GM23338 (cell line): ENCODE data around the gene LEMD1. TPM values are rescaled to one million over a fixed set of nuclear protein-coding genes. Genes with fewer than 3 reads are reported as not detected.

Source experiments
- ATAC-seq: fragments of 200-7000 bp; cut with Tn5 transposase; 3 replicates; pipeline ENCODE4 v1.9.1; 2020
- DNase-seq: peaks from one replicate; pipeline ENCODE4 v3.0.0-alpha.2; 2015; ENCODE audit warnings: low spot score
- H2AFZ ChIP-seq: fragments of 200-600 bp; sonication (generic); 2 replicates; pipeline ENCODE4 v1.8.0; 2016; ENCODE audit warnings: antibody characterized with exemption, mild to moderate bottlenecking, moderate library complexity
- H3F3A ChIP-seq: fragments of 200-600 bp; sonication (generic); replicated peaks from 2 replicates; pipeline ENCODE4 v1.8.0; 2017; ENCODE audit warnings: antibody characterized with exemption, mixed run types, low read depth
- H3K27ac ChIP-seq: fragments of 200-600 bp; sonication (generic); 2 replicates; pipeline ENCODE4 v1.6.1; 2016; ENCODE audit warnings: low read depth
- H3K27me3 ChIP-seq: fragments of 200-600 bp; sonication (generic); 2 replicates; pipeline ENCODE4 v1.8.0; 2016; ENCODE audit warnings: mild to moderate bottlenecking, mixed run types, moderate library complexity; ENCODE audit not compliant: insufficient read depth
- H3K36me3 ChIP-seq: fragments of 200-600 bp; sonication (generic); 2 replicates; pipeline ENCODE4 v1.8.0; 2016; ENCODE audit warnings: mild to moderate bottlenecking; ENCODE audit not compliant: insufficient read depth
- H3K4me1 ChIP-seq: fragments of 200-600 bp; sonication (generic); 2 replicates; pipeline ENCODE4 v1.8.0; 2016; ENCODE audit warnings: mild to moderate bottlenecking, moderate library complexity; ENCODE audit not compliant: insufficient read depth
- H3K4me2 ChIP-seq: fragments of 200-600 bp; sonication (generic); 2 replicates; pipeline ENCODE4 v1.7.1; 2017; ENCODE audit warnings: mixed run types
- H3K4me3 ChIP-seq: fragments of 200-600 bp; sonication (generic); 2 replicates; pipeline ENCODE4 v1.6.1; 2016; ENCODE audit warnings: mixed run types
- H3K79me2 ChIP-seq: fragments of 200-600 bp; sonication (generic); replicated peaks from 2 replicates; pipeline ENCODE4 v1.8.0; 2017; ENCODE audit warnings: mild to moderate bottlenecking; ENCODE audit not compliant: insufficient read depth
- H3K9me2 ChIP-seq: fragments of 200-600 bp; sonication (generic); 2 replicates; pipeline ENCODE4 v1.8.0; 2017; ENCODE audit not compliant: insufficient read depth
- H4K20me1 ChIP-seq: fragments of 200-600 bp; sonication (generic); replicated peaks from 2 replicates; pipeline ENCODE4 v1.8.0; 2017; ENCODE audit warnings: mild to moderate bottlenecking; ENCODE audit not compliant: insufficient read depth
- H3K27ac Mint-ChIP-seq: 2 replicates; pipeline ENCODE4 v1.8.0; 2020; ENCODE audit warnings: inconsistent platforms, mild to moderate bottlenecking, moderate library complexity, mixed read lengths
- H3K27me3 Mint-ChIP-seq: 3 replicates; pipeline ENCODE4 v1.8.0; 2022; ENCODE audit warnings: low read depth, mild to moderate bottlenecking, moderate library complexity, mixed read lengths, inconsistent platforms; ENCODE audit not compliant: insufficient read depth, poor library complexity
- H3K36me3 Mint-ChIP-seq: 3 replicates; pipeline ENCODE4 v1.8.0; 2021; ENCODE audit warnings: low read depth, mild to moderate bottlenecking, inconsistent platforms, moderate library complexity, mixed read lengths
- H3K4me1 Mint-ChIP-seq: 3 replicates; pipeline ENCODE4 v1.8.0; 2020; ENCODE audit warnings: mild to moderate bottlenecking, inconsistent platforms, mixed read lengths
- H3K4me3 Mint-ChIP-seq: 3 replicates; pipeline ENCODE4 v1.8.0; 2021; ENCODE audit warnings: moderate library complexity, mild to moderate bottlenecking, inconsistent platforms, mixed read lengths
- H3K9me3 Mint-ChIP-seq: 3 replicates; pipeline ENCODE4 v1.8.0; 2020; ENCODE audit warnings: moderate library complexity, mild to moderate bottlenecking, inconsistent platforms, mixed read lengths
- CREB1 ChIP-seq: fragments of 250-450 bp; sonication (Bioruptor Pico); IDR thresholded peaks from 2 replicates; pipeline ENCODE4 v1.5.0; 2020; ENCODE audit warnings: low read depth, mild to moderate bottlenecking, moderate library complexity
- EZH2 ChIP-seq: fragments of 200-600 bp; sonication (generic); IDR thresholded peaks from one replicate; pipeline ENCODE4 v1.8.0; 2017; ENCODE audit warnings: antibody characterized with exemption, mild to moderate bottlenecking, low read depth; ENCODE audit not compliant: unreplicated experiment
- EZH2phosphoT487 ChIP-seq: fragments of 200-600 bp; sonication (generic); IDR thresholded peaks from one replicate; pipeline ENCODE4 v1.8.1; 2018; ENCODE audit warnings: antibody characterized with exemption; ENCODE audit not compliant: unreplicated experiment
- JUNB ChIP-seq: IDR thresholded peaks from one replicate; pipeline ENCODE4 v1.6.1; 2016; ENCODE audit warnings: antibody characterized with exemption; ENCODE audit not compliant: unreplicated experiment
- NANOG ChIP-seq: IDR thresholded peaks from 2 replicates; pipeline ENCODE4 v1.6.1; 2016; ENCODE audit warnings: antibody characterized with exemption, borderline replicate concordance
- POLR2AphosphoS5 ChIP-seq: IDR thresholded peaks from 2 replicates; pipeline ENCODE4 v1.6.1; 2016; ENCODE audit warnings: antibody characterized with exemption, low read depth
- STAT1 ChIP-seq: IDR thresholded peaks from one replicate; pipeline ENCODE4 v1.6.1; 2016; ENCODE audit warnings: antibody characterized with exemption; ENCODE audit not compliant: unreplicated experiment
- ZNF114 ChIP-seq: fragments of 250-450 bp; sonication (Bioruptor Pico); IDR thresholded peaks from 2 replicates; pipeline ENCODE4 v1.5.0; 2020; ENCODE audit warnings: mild to moderate bottlenecking, moderate library complexity
- ZNF331 ChIP-seq: fragments of 250-450 bp; sonication (Bioruptor Pico); IDR thresholded peaks from 2 replicates; pipeline ENCODE4 v1.5.0; 2020; ENCODE audit warnings: low read depth, mild to moderate bottlenecking, moderate library complexity
- polyA plus RNA-seq: library from polyadenylated mRNA; unstranded; fragments of >200 nt; fragmentation: Nextera tagmentation; extraction: Ambion mirVana; gene quantifications from 2 replicates; pipeline ENCODE4 v1.2.1, GENCODE V29; 2016
- total RNA-seq: library from RNA; depleted of rRNA; stranded (reverse); fragments of >200 nt; shearing (Covaris generic); gene quantifications from 2 replicates; pipeline ENCODE4 v1.2.3, GENCODE V29; 2014
- TF ChIP-seq, protein P1 (sequence below): IDR thresholded peaks from one replicate; pipeline ENCODE4 v1.6.1; 2018; ENCODE audit warnings: antibody characterized with exemption; ENCODE audit not compliant: unreplicated experiment
- TF ChIP-seq, protein P2 (sequence below): IDR thresholded peaks from 2 replicates; pipeline ENCODE4 v1.6.1; 2016; ENCODE audit warnings: antibody characterized with exemption
- TF ChIP-seq, protein P3 (sequence below): fragments of 250-450 bp; sonication (Bioruptor Pico); IDR thresholded peaks from 2 replicates; pipeline ENCODE4 v1.5.0; 2020; ENCODE audit warnings: mild to moderate bottlenecking, moderate library complexity
- TF ChIP-seq, protein P4 (sequence below), 2 experiments: fragments of 200-600 bp in 1 of 2; sonication (generic) in 1 of 2; conservative IDR thresholded peaks; 2 replicates each; pipeline versions ENCODE4 v1.5.1 to v1.6.1; 2016 to 2017; ENCODE audit warnings: antibody characterized with exemption in 2 of 2, low read depth in 2 of 2, mild to moderate bottlenecking in 2 of 2, moderate library complexity in 1 of 2

The LEMD1 gene
- total and polyA plus RNA-seq, 2 experiments from 2014 or later = 4.7 to 10.7 TPM

DNA sequence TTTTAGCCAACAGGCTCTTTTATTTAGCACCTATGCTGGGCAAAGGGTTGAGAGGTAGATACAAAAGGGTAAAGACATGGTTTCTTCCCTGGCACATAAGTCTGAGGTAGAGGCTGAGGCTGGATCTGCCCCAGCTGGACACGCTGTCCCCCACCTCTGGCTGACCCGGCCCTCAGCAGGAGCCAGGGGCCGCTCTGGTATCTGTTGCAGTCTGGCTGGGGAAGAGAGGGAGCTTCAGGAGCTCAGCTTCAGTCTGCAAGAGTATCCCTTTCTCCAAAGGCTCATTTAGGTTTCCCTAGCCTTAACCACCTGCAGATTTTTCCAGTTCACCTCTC lies 19.8 kb upstream of the LEMD1 start:
- DNase-seq (no peak), ATAC-seq (no peak)
- no peaks in the 10 kb centered on the region; the same call in 1 of the 2 replicates for H3K79me2 ChIP-seq
- Mint-ChIP-seq H3K4me1 (peaks cover 88% of the 10 kb centered on the region), H3K27me3 (peaks cover 56% of the 10 kb centered on the region), H3K27ac (peak overlapping the region; percentile 92), H3K36me3 (peaks cover 16% of the 10 kb centered on the region), H3K9me3 (no peaks in the 10 kb centered on the region), H3K4me3 (peak overlapping the region; percentile 6; the same call in 1 of the 3 replicates)
- H3K4me1 ChIP-seq = peaks cover 76% of the 10 kb centered on the region
- H3K27me3 ChIP-seq = 0 out of 2 replicates have a peak, but pooled peaks cover 4% of the 10 kb centered on the region
- peak overlapping the region; percentile 20 for H3K4me3 ChIP-seq
- TF ChIP-seq, protein P1, sequence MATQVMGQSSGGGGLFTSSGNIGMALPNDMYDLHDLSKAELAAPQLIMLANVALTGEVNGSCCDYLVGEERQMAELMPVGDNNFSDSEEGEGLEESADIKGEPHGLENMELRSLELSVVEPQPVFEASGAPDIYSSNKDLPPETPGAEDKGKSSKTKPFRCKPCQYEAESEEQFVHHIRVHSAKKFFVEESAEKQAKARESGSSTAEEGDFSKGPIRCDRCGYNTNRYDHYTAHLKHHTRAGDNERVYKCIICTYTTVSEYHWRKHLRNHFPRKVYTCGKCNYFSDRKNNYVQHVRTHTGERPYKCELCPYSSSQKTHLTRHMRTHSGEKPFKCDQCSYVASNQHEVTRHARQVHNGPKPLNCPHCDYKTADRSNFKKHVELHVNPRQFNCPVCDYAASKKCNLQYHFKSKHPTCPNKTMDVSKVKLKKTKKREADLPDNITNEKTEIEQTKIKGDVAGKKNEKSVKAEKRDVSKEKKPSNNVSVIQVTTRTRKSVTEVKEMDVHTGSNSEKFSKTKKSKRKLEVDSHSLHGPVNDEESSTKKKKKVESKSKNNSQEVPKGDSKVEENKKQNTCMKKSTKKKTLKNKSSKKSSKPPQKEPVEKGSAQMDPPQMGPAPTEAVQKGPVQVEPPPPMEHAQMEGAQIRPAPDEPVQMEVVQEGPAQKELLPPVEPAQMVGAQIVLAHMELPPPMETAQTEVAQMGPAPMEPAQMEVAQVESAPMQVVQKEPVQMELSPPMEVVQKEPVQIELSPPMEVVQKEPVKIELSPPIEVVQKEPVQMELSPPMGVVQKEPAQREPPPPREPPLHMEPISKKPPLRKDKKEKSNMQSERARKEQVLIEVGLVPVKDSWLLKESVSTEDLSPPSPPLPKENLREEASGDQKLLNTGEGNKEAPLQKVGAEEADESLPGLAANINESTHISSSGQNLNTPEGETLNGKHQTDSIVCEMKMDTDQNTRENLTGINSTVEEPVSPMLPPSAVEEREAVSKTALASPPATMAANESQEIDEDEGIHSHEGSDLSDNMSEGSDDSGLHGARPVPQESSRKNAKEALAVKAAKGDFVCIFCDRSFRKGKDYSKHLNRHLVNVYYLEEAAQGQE = no peak
- TF ChIP-seq NANOG (no peak), JUNB (no peak), POLR2AphosphoS5 (no peak), CREB1 (CRISPR knock-in tag) (no peak), ZNF114 (no peak), EZH2 (no peak), EZH2phosphoT487 (no peak), STAT1 (no peak), ZNF331 (CRISPR knock-in tag) (no peak)
- TF ChIP-seq, protein P2, sequence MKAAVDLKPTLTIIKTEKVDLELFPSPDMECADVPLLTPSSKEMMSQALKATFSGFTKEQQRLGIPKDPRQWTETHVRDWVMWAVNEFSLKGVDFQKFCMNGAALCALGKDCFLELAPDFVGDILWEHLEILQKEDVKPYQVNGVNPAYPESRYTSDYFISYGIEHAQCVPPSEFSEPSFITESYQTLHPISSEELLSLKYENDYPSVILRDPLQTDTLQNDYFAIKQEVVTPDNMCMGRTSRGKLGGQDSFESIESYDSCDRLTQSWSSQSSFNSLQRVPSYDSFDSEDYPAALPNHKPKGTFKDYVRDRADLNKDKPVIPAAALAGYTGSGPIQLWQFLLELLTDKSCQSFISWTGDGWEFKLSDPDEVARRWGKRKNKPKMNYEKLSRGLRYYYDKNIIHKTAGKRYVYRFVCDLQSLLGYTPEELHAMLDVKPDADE = no peak
- TF ChIP-seq, protein P3, sequence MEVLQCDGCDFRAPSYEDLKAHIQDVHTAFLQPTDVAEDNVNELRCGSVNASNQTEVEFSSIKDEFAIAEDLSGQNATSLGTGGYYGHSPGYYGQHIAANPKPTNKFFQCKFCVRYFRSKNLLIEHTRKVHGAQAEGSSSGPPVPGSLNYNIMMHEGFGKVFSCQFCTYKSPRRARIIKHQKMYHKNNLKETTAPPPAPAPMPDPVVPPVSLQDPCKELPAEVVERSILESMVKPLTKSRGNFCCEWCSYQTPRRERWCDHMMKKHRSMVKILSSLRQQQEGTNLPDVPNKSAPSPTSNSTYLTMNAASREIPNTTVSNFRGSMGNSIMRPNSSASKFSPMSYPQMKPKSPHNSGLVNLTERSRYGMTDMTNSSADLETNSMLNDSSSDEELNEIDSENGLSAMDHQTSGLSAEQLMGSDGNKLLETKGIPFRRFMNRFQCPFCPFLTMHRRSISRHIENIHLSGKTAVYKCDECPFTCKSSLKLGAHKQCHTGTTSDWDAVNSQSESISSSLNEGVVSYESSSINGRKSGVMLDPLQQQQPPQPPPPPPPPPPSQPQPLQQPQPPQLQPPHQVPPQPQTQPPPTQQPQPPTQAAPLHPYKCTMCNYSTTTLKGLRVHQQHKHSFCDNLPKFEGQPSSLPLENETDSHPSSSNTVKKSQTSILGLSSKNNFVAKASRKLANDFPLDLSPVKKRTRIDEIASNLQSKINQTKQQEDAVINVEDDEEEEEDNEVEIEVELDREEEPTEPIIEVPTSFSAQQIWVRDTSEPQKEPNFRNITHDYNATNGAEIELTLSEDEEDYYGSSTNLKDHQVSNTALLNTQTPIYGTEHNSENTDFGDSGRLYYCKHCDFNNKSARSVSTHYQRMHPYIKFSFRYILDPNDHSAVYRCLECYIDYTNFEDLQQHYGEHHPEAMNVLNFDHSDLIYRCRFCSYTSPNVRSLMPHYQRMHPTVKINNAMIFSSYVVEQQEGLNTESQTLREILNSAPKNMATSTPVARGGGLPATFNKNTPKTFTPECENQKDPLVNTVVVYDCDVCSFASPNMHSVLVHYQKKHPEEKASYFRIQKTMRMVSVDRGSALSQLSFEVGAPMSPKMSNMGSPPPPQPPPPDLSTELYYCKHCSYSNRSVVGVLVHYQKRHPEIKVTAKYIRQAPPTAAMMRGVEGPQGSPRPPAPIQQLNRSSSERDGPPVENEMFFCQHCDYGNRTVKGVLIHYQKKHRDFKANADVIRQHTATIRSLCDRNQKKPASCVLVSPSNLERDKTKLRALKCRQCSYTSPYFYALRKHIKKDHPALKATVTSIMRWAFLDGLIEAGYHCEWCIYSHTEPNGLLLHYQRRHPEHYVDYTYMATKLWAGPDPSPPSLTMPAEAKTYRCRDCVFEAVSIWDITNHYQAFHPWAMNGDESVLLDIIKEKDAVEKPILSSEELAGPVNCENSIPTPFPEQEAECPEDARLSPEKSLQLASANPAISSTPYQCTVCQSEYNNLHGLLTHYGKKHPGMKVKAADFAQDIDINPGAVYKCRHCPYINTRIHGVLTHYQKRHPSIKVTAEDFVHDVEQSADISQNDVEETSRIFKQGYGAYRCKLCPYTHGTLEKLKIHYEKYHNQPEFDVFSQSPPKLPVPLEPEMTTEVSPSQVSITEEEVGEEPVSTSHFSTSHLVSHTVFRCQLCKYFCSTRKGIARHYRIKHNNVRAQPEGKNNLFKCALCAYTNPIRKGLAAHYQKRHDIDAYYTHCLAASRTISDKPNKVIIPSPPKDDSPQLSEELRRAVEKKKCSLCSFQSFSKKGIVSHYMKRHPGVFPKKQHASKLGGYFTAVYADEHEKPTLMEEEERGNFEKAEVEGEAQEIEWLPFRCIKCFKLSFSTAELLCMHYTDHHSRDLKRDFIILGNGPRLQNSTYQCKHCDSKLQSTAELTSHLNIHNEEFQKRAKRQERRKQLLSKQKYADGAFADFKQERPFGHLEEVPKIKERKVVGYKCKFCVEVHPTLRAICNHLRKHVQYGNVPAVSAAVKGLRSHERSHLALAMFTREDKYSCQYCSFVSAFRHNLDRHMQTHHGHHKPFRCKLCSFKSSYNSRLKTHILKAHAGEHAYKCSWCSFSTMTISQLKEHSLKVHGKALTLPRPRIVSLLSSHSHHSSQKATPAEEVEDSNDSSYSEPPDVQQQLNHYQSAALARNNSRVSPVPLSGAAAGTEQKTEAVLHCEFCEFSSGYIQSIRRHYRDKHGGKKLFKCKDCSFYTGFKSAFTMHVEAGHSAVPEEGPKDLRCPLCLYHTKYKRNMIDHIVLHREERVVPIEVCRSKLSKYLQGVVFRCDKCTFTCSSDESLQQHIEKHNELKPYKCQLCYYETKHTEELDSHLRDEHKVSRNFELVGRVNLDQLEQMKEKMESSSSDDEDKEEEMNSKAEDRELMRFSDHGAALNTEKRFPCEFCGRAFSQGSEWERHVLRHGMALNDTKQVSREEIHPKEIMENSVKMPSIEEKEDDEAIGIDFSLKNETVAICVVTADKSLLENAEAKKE (CRISPR knock-in tag) = no peak
- TF ChIP-seq, protein P4, sequence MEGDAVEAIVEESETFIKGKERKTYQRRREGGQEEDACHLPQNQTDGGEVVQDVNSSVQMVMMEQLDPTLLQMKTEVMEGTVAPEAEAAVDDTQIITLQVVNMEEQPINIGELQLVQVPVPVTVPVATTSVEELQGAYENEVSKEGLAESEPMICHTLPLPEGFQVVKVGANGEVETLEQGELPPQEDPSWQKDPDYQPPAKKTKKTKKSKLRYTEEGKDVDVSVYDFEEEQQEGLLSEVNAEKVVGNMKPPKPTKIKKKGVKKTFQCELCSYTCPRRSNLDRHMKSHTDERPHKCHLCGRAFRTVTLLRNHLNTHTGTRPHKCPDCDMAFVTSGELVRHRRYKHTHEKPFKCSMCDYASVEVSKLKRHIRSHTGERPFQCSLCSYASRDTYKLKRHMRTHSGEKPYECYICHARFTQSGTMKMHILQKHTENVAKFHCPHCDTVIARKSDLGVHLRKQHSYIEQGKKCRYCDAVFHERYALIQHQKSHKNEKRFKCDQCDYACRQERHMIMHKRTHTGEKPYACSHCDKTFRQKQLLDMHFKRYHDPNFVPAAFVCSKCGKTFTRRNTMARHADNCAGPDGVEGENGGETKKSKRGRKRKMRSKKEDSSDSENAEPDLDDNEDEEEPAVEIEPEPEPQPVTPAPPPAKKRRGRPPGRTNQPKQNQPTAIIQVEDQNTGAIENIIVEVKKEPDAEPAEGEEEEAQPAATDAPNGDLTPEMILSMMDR (conservative IDR thresholded peaks at IDR 0.05; ENCODE audit: low read depth in 2 of 2) = no peak
- H4K20me1 ChIP-seq = 0 out of 2 replicates have a peak, but pooled peaks cover 7% of the 10 kb centered on the region
- H3K9me2 ChIP-seq = no peaks in the 10 kb centered on the region
- peak overlapping the region; percentile 77 for H3K4me2 ChIP-seq
- H3K36me3 ChIP-seq = no peaks in the 10 kb centered on the region
- peaks cover 34% of the 10 kb centered on the region for H3F3A ChIP-seq
- H2AFZ ChIP-seq = no peak overlapping the region
- peak overlapping the region; percentile 63; the same call in 1 of the 2 replicates for H3K27ac ChIP-seq
